Brain pericyte (primary cell): ENCODE results near the gene RER1.

Source experiments
- DNase-seq: peaks from one replicate; pipeline ENCODE4 v3.0.0-alpha.2; 2012; ENCODE audit warnings: low read depth, low spot score

RER1 gene

DNA sequence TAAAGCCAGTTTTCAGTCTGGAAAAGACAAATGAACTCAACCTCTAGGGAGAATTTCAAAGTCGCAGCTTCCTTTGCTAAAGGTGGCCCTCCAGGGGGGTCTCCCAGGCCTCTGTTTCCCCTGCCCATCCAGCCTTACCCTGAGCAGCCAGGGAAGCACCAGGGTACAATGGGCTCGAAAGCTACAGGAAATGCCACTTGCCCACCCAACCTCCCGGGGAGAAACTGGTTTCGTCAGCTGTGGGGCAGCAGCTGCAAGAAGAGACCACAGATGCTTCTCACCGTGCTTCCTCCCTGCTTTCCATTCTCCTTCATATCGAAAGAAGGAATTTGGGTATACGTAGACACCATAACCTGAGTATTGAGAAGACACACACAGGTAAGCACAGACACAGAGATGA lies 2.0 kb upstream of the RER1 start:
- DNase-seq: no peak

GRCh38 chr1:2391931-2392509 lies 379 bp downstream of the RER1 start:
- no peak for DNase-seq

DNA sequence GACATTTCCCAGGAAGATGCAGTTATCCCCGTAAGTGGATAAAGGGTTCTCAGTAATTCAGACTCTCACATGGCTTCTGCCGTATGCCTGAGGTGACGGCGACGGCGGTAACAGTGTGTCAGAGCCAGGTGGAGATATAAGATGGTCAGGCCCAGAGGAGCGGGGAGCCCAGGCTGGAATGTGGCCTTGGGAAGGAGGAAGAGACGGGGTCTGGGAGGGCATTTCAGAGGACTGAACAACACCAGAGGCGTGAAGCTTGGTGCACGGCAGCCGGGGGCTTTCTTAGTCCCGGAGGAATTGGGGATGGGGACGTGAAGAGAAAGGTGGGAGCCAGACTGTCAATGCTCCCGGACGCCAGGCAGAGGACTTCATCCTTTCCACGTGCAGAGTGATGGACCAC lies 1.0 kb downstream of the RER1 start:
- no peak for DNase-seq

GRCh38 chr1:2393471-2393877 lies 1.8 kb downstream of the RER1 start:
- no peak for DNase-seq

- DNase-seq: no peak
These were observed 2.6 kb downstream of the RER1 start for GRCh38 chr1:2394220-2394619.

GRCh38 chr1:2394761-2395160 lies 3.1 kb downstream of the RER1 start:
- no peak for DNase-seq

- no peak for DNase-seq
These were observed 3.6 kb downstream of the RER1 start for GRCh38 chr1:2395245-2395644.

- no peak for DNase-seq
These were observed 4.4 kb downstream of the RER1 start for GRCh38 chr1:2396059-2396458.

DNA sequence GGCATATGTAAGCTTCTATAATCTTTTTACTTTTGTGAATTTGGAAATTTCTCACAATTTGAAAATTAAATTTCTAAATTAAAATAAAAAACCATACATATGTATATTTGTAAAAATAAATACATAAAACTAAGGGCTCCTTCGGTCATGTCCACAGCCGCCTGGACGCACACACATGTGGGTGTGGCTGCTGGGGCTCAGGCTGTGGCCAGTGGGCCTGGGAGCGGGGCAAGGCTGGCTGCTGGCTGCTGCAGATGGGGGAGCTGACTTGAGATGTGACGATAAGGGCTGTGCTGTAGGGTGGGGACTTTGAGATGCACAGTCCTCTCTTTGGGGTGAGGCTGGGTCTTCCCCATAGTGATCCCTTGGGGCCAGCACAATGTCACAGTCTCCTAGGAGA lies 4.8 kb downstream of the RER1 start:
- DNase-seq: no peak

DNA sequence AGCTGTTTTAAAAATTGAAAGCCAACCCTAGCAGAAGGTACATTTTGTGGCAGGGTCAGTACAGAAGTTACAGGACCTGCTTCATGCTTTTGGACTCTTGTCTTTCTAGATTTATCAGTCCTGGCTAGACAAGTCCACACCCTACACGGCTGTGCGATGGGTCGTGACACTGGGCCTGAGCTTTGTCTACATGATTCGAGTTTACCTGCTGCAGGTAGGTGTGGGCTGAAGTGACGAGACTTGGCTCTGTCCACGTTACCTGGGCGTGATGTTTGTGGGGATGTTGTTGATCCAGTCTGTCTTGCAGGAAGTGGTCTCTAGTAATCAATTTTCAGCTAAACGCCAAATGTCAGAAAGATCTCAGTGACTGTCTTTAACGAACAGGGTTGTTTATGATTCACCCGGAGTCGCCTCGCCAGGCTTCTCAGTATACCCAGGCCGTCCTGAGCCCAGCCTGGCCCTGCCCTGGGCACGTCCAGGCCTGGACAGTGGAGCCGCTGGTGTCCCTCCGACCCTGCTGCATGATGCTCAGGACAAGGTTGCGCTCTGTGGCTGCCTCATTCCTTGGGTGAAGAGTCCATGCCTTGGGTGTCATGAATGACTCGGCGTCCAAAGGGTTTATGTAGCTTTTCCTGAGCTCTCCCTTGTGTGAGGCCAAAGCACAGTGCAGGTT lies 5.5 kb downstream of the RER1 start:
- DNase-seq: no peak

DNA sequence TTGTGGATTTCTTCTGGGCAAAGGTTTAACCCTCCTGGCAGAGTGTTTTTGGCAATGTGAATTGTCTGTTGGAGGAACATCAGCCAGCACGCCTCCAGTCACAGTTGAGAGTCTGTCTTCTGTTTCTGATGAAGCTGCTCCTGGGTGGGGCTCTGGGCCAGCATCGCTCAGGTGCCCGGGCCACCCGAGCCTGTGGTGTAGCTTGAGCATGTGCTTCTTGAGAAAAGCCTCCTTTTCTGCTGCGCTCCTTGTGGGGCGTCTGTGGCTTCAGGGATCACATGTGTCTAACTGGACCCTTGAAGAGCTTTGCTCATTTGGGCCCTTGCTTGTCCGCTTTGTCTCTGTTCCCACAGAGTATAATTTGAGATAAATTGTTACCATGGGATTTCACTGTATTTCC lies 7.2 kb downstream of the RER1 start:
- DNase-seq: no peak

DNA sequence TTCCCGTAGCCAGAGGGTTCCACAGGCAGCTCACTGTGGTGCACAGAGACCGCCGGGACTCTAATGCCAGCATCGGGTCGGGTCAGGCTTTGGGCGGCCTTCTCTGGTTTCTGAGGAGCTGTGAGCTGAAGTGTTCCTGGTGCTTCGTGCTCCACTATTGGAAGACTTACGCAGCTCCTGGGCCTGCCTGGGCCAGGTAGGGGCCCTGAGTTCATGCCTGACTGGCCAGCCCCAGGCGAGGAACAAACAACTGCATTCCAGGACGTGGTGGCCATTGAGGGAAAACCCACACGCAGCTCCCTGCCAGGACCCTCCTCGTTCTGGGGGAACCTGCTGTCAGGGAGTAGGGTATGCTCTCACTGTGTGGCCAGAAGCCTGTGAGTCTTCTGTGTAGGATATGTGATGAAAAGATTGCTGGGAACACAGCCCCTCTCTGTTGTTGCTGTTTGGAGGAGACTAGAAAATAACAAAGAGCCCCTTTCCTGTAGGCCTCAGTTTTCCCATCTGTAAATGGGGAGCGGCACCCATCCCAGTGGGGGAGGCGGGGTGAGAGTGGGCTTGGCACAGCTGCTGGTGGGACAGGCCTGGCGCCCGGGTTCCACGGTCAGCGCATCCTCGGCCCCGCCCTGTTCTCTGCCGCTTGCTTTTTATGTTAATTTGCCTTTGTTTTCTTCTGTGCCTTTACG lies 8.4 kb downstream of the RER1 start:
- no peak for DNase-seq

DNA sequence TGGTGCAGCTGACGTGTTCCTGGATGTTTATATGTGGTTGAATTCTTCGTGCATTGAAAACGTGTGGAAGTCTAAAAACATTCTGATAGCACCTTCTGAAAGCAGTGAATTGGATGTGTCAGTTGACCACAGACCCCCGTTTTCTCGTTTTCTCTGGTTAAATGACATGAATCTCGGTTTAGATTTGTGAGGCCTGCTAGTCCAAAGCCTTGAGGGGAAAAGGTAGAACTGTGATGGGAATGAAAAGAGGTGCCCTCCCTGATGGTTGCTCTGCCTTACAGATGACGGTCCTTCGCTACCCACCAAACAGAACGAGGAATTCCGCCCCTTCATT lies 8.9 kb downstream of the RER1 start:
- DNase-seq: no peak

- DNase-seq: no peak
These were observed 9.5 kb downstream of the RER1 start for GRCh38 chr1:2400950-2401649.

DNA sequence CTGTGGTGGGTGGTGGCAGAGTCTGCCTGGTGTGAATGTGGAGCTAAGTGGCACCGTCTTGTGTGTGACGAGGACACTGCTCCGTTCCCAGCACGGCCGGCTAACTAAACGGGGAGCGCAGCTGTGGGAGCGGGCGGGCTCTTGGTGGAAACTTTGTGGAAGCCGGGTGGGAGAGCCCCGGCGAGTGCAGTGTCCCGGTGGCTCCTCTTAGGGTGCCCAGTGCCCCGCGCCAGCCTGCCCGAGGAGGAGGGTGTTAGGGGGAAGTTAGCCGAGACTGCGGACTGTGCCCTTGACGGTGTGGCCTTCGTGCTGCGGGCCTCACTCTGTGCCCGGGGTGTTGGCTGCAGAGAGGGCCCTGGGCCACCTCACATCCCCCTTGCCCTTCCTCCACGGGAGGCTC lies 10.8 kb downstream of the RER1 start:
- no peak for DNase-seq

GRCh38 chr1:2403273-2403672 lies 11.6 kb downstream of the RER1 start:
- DNase-seq: no peak

DNA sequence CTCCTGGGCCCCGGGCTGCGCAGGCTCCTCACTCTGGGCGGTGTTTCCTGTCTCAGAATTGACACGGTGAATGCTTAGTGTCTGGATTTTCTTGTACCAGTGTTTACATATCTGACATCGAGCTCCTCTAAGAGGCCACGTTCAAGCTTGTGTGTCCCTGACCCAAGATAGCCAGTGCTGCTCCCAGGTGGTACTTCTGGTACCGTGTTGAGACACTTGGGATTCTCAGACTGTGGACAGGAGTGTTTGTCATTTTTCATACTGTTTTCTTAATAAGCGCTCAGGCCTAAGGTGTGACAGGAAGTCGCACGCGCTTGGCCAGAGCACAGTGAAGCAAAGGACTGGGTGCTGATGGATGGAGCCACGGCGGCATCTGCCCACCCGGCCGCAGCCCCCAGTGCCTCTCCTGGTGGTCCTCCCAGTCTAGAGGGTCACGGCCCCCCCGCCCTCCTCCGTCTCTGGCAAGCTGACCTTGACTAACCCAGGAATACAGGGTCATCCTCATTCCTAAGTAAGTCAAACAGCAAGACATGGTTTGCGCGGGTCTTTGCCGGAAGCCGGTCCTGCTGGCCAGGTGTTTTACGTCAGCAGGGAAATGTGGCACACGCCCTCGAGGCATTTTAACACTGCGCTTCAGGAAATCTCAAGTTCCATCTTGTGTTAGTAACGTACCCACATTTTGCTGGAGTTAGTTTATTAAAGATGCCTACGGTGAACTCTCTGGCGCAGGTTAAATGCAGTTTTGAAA lies 12.7 kb downstream of the RER1 start:
- DNase-seq: no peak

- no peak for DNase-seq
These were observed 13.4 kb downstream of the RER1 start for GRCh38 chr1:2404890-2405511.

DNA sequence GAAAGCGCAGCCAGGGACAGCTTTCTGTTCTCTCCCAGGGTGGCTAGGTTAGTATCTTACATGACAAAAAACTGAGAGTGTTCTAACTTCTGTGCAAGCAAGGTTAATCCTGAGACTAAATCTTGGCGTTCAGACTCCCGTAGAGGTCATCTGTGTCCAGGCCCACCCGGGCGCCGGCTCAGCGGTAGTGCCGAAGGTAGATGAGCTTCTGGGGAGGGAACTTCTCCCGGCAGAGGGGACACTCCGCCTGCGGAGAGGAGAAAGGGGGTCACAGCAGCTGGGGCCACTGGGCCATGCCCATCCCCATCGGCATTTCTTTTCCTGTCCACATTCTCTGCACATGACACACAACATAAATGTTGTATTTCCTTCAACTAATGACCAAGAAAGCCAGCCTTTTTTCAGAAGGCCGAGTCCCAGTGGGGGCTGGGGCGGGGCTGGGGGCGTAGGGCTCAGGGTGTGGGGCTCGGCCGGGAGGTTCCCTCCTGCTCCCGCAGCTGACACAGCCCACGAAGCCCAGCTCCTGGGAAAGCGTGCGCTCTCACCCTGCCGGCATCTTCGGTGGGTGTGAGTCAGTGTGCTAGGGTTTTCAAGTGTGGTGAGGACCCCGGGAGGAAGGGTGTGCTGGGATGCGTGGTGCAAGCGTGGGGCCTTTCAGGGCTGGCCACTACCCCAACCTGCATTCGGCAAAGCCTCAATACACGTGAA lies 14.1 kb downstream of the RER1 start:
- DNase-seq: no peak

DNA sequence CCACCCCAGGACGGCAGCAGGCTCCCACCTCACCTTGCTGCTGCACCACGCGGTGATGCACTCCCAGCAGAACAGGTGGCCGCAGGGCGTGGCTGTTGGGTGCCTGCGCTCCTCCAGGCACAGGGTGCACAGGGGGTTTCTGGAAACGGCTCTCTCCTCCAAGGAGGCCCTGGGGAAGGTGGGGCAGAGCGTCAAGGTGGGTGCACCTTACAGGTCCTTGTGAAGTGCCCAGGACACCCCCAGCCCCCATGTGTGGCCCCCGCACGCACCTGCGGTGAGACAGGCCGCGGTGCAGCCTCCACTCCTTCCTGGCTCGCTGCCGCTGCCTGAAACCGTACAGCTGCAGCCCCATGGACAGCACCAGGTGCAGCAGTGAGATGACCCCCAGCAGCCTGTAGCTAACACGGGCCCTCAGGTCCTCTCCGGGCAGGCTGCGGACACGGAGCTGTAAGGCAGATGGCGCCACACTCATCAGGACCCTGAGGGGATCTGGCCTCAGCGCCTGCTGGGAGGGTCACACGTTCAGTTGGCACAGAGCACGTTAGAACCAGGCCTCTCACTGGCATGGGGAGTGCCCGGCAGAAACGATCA lies 14.9 kb downstream of the RER1 start:
- DNase-seq: no peak
